ENCODE data around the gene F10.

DNA sequence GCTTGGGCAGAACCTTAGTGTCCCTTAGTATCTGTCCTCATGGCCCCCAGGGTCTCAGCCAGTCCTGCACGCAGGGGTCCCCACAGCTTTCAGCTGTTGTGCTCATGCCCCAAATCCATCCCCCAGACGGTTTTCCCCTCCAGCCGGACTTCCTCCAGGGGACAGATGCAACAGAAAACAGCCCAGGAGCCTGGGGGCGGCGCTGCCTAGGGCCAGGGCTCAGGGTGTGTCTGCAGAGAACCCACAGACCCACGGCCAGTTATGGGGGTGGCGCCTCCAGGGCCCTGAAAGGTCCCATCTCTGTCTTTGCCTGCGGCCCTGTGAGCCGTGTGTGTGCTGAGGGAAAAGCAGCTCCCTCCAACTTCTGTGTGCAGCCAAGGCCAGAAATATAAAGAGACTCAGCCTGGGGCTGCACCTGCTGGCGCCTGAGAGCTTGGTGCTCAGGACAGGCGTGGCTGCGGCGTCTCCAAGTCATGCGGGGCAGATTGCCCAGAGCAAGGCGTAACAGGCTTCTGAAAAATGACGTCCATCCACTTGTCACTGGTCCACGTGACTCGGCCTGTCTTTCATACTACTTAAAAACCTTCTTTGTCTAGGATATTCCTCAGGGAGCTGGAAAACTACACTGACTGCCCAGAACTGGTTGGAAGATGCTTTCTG lies 39.1 kb upstream of the F10 start:
- TF ChIP-seq CTCF (IDR thresholded peaks at IDR 0.05; ENCODE audit: insufficient read depth, low read length, poor library complexity, severe bottlenecking) (no peak), EZH2phosphoT487 (conservative IDR thresholded peaks at IDR 0.05; ENCODE audit: low read length) (no peak)
